Endothelial cell of umbilical vein (primary cell): Measurements from ENCODE around the gene HAPLN2. TPM values are rescaled to one million over a fixed set of nuclear protein-coding genes. Genes with fewer than 3 reads are reported as not detected.

Source experiments
- BruUV-seq: library from RNA; stranded (reverse); fragments of 400-500 nt; replicated peaks from 2 replicates; lab custom pipeline; 2021; lab: Mats Ljungman, UMichigan
- CTCF ChIA-PET: fragments of 300-600, 350-600 bp; sonication (Branson Sonifier 250); formaldehyde crosslinking; loops from one replicate; lab custom pipeline; 2021; ENCODE audit warnings: antibody characterized with exemption, inconsistent platforms; lab: Charles Lee
- POLR2A ChIA-PET: fragments of 300-600, 350-600 bp; sonication (Branson Sonifier 250); formaldehyde crosslinking; loops from one replicate; lab custom pipeline; 2021; ENCODE audit warnings: antibody characterized with exemption, inconsistent platforms; lab: Charles Lee
- DNase-seq: peaks from one replicate; pipeline ENCODE4 v3.0.0-alpha.2; 2011; ENCODE audit warnings: low read depth, low spot score
- FAIRE-seq: peaks from 2 replicates; lab custom pipeline; 2011; peaks lifted over from hg19 to GRCh38; lab: Jason Lieb, UNC
- H2AFZ ChIP-seq: 2 replicates; pipeline ENCODE4 v1.6.0; 2012; ENCODE audit warnings: low read depth, low read length, control low read depth, inconsistent platforms
- H3K27ac ChIP-seq: 2 replicates; pipeline ENCODE4 v1.5.1; 2011; ENCODE audit warnings: low read depth, mild to moderate bottlenecking, control low read depth, low read length, moderate library complexity; ENCODE audit not compliant: insufficient read depth
- H3K27me3 ChIP-seq, 2 experiments: 2 replicates each; pipeline versions ENCODE4 v1.6.0 to v1.6.1; 2011; ENCODE audit warnings: low read length in 2 of 2, mixed read lengths in 1 of 2; ENCODE audit not compliant: control insufficient read depth in 2 of 2, insufficient read depth in 2 of 2
- H3K36me3 ChIP-seq, 2 experiments: 2 replicates in 1 of 2; 3 replicates in 1 of 2; pipeline ENCODE4 v1.5.1; 2011; ENCODE audit warnings: low read length in 2 of 2, mild to moderate bottlenecking in 1 of 2, moderate library complexity in 1 of 2; ENCODE audit not compliant: control insufficient read depth in 2 of 2, insufficient read depth in 2 of 2; ENCODE audit errors: extremely low read depth in 1 of 2
- H3K4me1 ChIP-seq: 3 replicates; pipeline ENCODE4 v1.5.1; 2011; ENCODE audit warnings: mild to moderate bottlenecking, low read length; ENCODE audit not compliant: control insufficient read depth, insufficient read depth; ENCODE audit errors: extremely low read depth
- H3K4me2 ChIP-seq: 2 replicates; pipeline ENCODE4 v1.6.1; 2011; ENCODE audit warnings: low read length, control low read depth, mixed read lengths; ENCODE audit not compliant: insufficient read depth
- H3K4me3 ChIP-seq, 3 experiments: fragments of 200-600 bp in 1 of 3; sonication (generic), shearing (Covaris generic) in 1 of 3; replicated peaks in 1 of 3; 2 replicates each; pipeline ENCODE4 v1.5.1; 2011 to 2016; ENCODE audit warnings: control low read depth in 3 of 3, low read length in 3 of 3, mild to moderate bottlenecking in 2 of 3, inconsistent platforms in 1 of 3, low read depth in 1 of 3, moderate library complexity in 1 of 3; ENCODE audit not compliant: insufficient read depth in 1 of 3
- H3K79me2 ChIP-seq: 2 replicates; pipeline ENCODE4 v1.6.0; 2012; ENCODE audit warnings: low read length, inconsistent platforms; ENCODE audit not compliant: control insufficient read depth, insufficient read depth
- H3K9ac ChIP-seq: replicated peaks from 2 replicates; pipeline ENCODE3; 2011; ENCODE audit warnings: low read length, control low read depth; ENCODE audit not compliant: insufficient read depth; ENCODE audit errors: extremely low read depth
- H3K9me1 ChIP-seq: replicated peaks from 3 replicates; pipeline ENCODE4 v1.6.0; 2011; ENCODE audit warnings: mild to moderate bottlenecking, low read length; ENCODE audit not compliant: control insufficient read depth, insufficient read depth; ENCODE audit errors: extremely low read depth
- H3K9me3 ChIP-seq: replicated peaks from 2 replicates; pipeline ENCODE4 v1.5.1; 2012; ENCODE audit warnings: low read length, inconsistent platforms; ENCODE audit not compliant: control insufficient read depth, insufficient read depth
- H4K20me1 ChIP-seq: replicated peaks from 2 replicates; pipeline ENCODE3; 2011; ENCODE audit warnings: mild to moderate bottlenecking, low read length; ENCODE audit not compliant: control insufficient read depth, insufficient read depth; ENCODE audit errors: extremely low read depth
- CTCF ChIP-seq, 2 donors: IDR thresholded peaks; 1 replicate in 1 of 2; 2 replicates in 1 of 2; pipeline ENCODE4 v1.5.1; 2011; ENCODE audit warnings: low read length in 2 of 2, mild to moderate bottlenecking in 2 of 2, moderate library complexity in 2 of 2, control low read depth in 1 of 2, inconsistent platforms in 1 of 2, low read depth in 1 of 2; ENCODE audit not compliant: insufficient read depth in 1 of 2; ENCODE audit errors: extremely low read depth in 1 of 2
- FOS ChIP-seq: IDR thresholded peaks from 2 replicates; pipeline ENCODE4 v1.6.1; 2011; ENCODE audit warnings: mild to moderate bottlenecking, low read length, moderate library complexity, borderline replicate concordance; ENCODE audit not compliant: insufficient read depth
- GATA2 ChIP-seq: IDR thresholded peaks from 2 replicates; pipeline ENCODE4 v1.7.0; 2011; ENCODE audit warnings: low read depth, mild to moderate bottlenecking, moderate library complexity, mixed read lengths, low read length; ENCODE audit not compliant: insufficient read length, insufficient read depth
- MYC ChIP-seq: IDR thresholded peaks from one replicate; pipeline ENCODE4 v1.6.1; 2011; ENCODE audit warnings: mild to moderate bottlenecking, low read depth, low read length
- POLR2A ChIP-seq: IDR thresholded peaks from 2 replicates; pipeline ENCODE4 v1.6.1; 2012; ENCODE audit warnings: low read depth, mild to moderate bottlenecking, control low read depth, low read length
- POLR2AphosphoS5 ChIP-seq: IDR thresholded peaks from 2 replicates; pipeline ENCODE4 v1.6.1; 2012; ENCODE audit warnings: low read depth, mild to moderate bottlenecking, control low read depth, low read length, moderate library complexity; ENCODE audit not compliant: insufficient read depth
- dilution Hi-C: fragments of 300-500 bp; cut with MboI; formaldehyde crosslinking; loops from one replicate; pipeline ENCODE4 v1.15.0; 2019; ENCODE audit warnings: low sequenced_read_pairs; ENCODE audit not compliant: extremely low pct_ligation_motif_present
- intact Hi-C: fragments of 100-400 bp; cut with micrococcal nuclease; formaldehyde crosslinking; loops from one replicate; pipeline ENCODE4 v1.10.0; 2022
- polyA plus RNA-seq, 4 experiments: library from polyadenylated mRNA; depleted of rRNA in 3 of 4; stranded (reverse) in 3 of 4; unstranded in 1 of 4; fragments of >200 nt; gene quantifications; 2 replicates each; pipeline versions ENCODE4 v1.2.1 to v1.2.3, GENCODE V29; 2011 to 2012; ENCODE audit warnings: missing spikeins in 1 of 4
- total RNA-seq: library from RNA; stranded (reverse); gene quantifications from 2 replicates; pipeline ENCODE4 v1.2.3, GENCODE V29; 2021

Gene HAPLN2
- total and polyA plus RNA-seq, 2 donors (not counting 3 experiments of a cell fraction or from before 2014, with no cell fraction given): not detected

- peaks cover 78 to 88% of the 10 kb centered on the region in 2 experiments for H3K27me3 ChIP-seq
- H3K4me1 ChIP-seq: no peaks in the 10 kb centered on the region
- dilution Hi-C loops (no loop called here), intact Hi-C loops (no loop called here)
- H2AFZ ChIP-seq: no peak within 1 kb of the TSS
- no peaks in the 10 kb centered on the region for H3K9me1 ChIP-seq
- H3K36me3 ChIP-seq: no peaks in the 10 kb centered on the region
- H3K79me2 ChIP-seq: no peaks in the 10 kb centered on the region
- CTCF ChIA-PET: interaction anchor here (1.0 to 3.2 kb wide), 6 partner anchors 12 to 48 kb away, joined by 3 to 20 read pairs (median 6); no protein-coding TSS in a partner anchor
- no peaks in the 10 kb centered on the region for H3K9me3 ChIP-seq
- POLR2A ChIA-PET: no interaction called here
- FAIRE-seq: no peak
- no peaks in the 10 kb centered on the region for H4K20me1 ChIP-seq
- no TSS peak for BruUV-seq
- H3K27ac ChIP-seq: no peak within 1 kb of the TSS
- TF ChIP-seq MYC: no peak
- no peak for TF ChIP-seq CTCF (IDR thresholded peaks at IDR 0.05; ENCODE audit: extremely low read depth in 1 of 2, insufficient read depth in 1 of 2, low read depth in 1 of 2, low read length in 2 of 2)
- no peak for TF ChIP-seq POLR2AphosphoS5
- TF ChIP-seq GATA2: no peak
- no peak for TF ChIP-seq FOS
- TF ChIP-seq POLR2A: no peak
- H3K9ac ChIP-seq: no peak within 1 kb of the TSS
- no peak within 1 kb of the TSS for H3K4me3 ChIP-seq
- H3K4me2 ChIP-seq: no peak within 1 kb of the TSS
- no peak for DNase-seq
Measured at GRCh38 chr1:156641761-156642264, 22.6 kb downstream of the HAPLN2 start, which contains the start of gene BCAN. Gene BCAN, plus strand, starts transcription at chr1:156642117. Its CDS starts 3,938 bp downstream, at chr1:156646055.
